A673 (cell line): ENCODE results near the gene LIN54. TPM values are rescaled to one million over a fixed set of nuclear protein-coding genes. Genes with fewer than 3 reads are reported as not detected.

Source experiments
- BruUV-seq: library from RNA; stranded (reverse); fragments of 400-500 nt; replicated peaks from 2 replicates; lab custom pipeline; 2021; lab: Mats Ljungman, UMichigan
- CTCF ChIA-PET: fragments of 300-600 bp; sonication (Branson Sonifier 250); formaldehyde crosslinking; loops from one replicate; lab custom pipeline; 2022; ENCODE audit warnings: antibody characterized with exemption; lab: Charles Lee
- POLR2A ChIA-PET: fragments of 300-600 bp; sonication (Branson Sonifier 250); formaldehyde crosslinking; loops from one replicate; lab custom pipeline; 2022; ENCODE audit warnings: antibody characterized with exemption; ENCODE audit not compliant: low non-redundant PET; lab: Charles Lee
- DNase-seq: peaks from one replicate; pipeline ENCODE4 v3.0.0-alpha.2; 2015; ENCODE audit warnings: low spot score
- H3K27ac ChIP-seq: fragments of 200-600 bp; sonication (generic); 2 replicates; pipeline ENCODE4 v1.5.1; 2016; ENCODE audit warnings: mixed run types, low read depth, mild to moderate bottlenecking, mixed read lengths, antibody characterized with exemption, low read length; ENCODE audit not compliant: poor library complexity, severe bottlenecking
- H3K27me3 ChIP-seq: fragments of 200-600 bp; sonication (generic); replicated peaks from 2 replicates; pipeline ENCODE4 v1.6.1; 2017; ENCODE audit warnings: mixed run types, low read depth, mild to moderate bottlenecking, mixed read lengths, antibody characterized with exemption, low read length; ENCODE audit not compliant: insufficient read depth, poor library complexity
- H3K36me3 ChIP-seq: fragments of 200-600 bp; sonication (generic); 2 replicates; pipeline ENCODE4 v1.6.1; 2016; ENCODE audit warnings: mixed run types, mild to moderate bottlenecking, mixed read lengths, antibody characterized with exemption, low read length; ENCODE audit not compliant: insufficient read depth, poor library complexity, severe bottlenecking
- H3K4me1 ChIP-seq: fragments of 200-600 bp; sonication (generic); 2 replicates; pipeline ENCODE4 v1.6.1; 2017; ENCODE audit warnings: mixed run types, mild to moderate bottlenecking, mixed read lengths, antibody characterized with exemption, low read length; ENCODE audit not compliant: insufficient read depth, poor library complexity, severe bottlenecking
- H3K4me3 ChIP-seq: fragments of 200-600 bp; sonication (generic); 2 replicates; pipeline ENCODE4 v1.5.1; 2016; ENCODE audit warnings: low read depth, mixed run types, mild to moderate bottlenecking, mixed read lengths, low read length; ENCODE audit not compliant: poor library complexity, severe bottlenecking
- H3K9me3 ChIP-seq: fragments of 200-600 bp; sonication (generic); 2 replicates; pipeline ENCODE4 v1.6.1; 2016; ENCODE audit warnings: mixed run types, low read depth, mild to moderate bottlenecking, mixed read lengths, antibody characterized with exemption, low read length; ENCODE audit not compliant: poor library complexity, severe bottlenecking
- CTCF ChIP-seq: fragments of 300-800, 200-600 bp; sonication (generic); conservative IDR thresholded peaks from 2 replicates; pipeline ENCODE4 v1.5.1; 2017; ENCODE audit warnings: low read depth, mild to moderate bottlenecking, antibody characterized with exemption, low read length, moderate library complexity, mixed read lengths
- EZH2 ChIP-seq: fragments of 200-600 bp; sonication (generic); IDR thresholded peaks from 2 replicates; pipeline ENCODE4 v1.6.1; 2017; ENCODE audit warnings: borderline replicate concordance, low read depth, mild to moderate bottlenecking, mixed read lengths, antibody characterized with exemption, low read length; ENCODE audit not compliant: poor library complexity, severe bottlenecking
- intact Hi-C: fragments of 100-400 bp; cut with micrococcal nuclease; formaldehyde crosslinking; loops from one replicate; pipeline ENCODE4 v1.10.0; 2022; ENCODE audit not compliant: unreplicated experiment
- total RNA-seq: library from RNA; stranded (reverse); gene quantifications from 2 replicates; pipeline ENCODE4 v1.2.3, GENCODE V29; 2021

Gene LIN54
- total RNA-seq, 1 experiment from 2014 or later, result 16.0 TPM

DNA sequence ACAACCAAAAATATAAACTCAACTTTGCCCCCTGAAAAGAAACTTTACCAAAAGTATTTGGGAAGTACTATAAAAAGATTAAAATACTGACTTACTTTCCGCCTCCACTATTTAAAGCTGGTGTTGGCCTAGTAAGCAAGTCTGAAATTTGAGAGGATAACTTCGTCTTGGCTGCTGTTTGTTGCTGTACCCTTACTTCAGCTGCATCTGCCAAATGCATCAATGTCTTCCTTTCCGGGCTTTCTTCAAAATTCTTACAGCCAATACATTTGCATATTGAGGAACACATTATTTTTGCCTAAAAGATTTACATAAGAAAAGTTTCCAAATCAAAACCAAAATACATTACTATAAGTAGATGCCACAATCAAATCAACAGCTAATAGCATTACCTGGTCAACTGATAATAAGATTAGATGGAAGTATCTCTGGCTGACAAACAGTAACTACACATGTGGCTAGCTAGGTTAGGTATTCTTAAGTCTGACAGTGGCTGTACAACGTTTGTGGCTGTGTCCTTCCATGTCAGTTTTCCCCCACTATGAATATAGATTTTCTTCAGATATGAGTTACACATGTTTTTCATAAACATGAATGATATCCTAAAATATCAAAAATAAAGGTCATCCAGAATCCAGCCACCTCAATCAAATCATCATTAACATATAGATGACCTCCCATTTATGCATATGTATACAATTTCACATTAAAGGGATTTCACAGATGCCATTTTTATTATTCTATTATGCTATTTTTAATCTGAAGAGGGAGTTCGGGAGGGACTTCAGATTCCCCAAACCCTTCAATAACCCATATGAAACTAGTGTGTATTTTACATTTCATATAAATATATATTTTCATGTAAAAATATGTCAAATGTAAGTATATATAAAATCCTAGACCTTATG lies 79.5 kb downstream of the LIN54 start:
- intact Hi-C loops, result no loop called here
- H3K27ac ChIP-seq, result no peak overlapping the region
- H3K27me3 ChIP-seq, result no peaks in the 10 kb centered on the region
- no peaks in the 10 kb centered on the region for H3K9me3 ChIP-seq
- BruUV-seq, result no TSS peak
- H3K4me1 ChIP-seq, result no peaks in the 10 kb centered on the region
- H3K36me3 ChIP-seq, result peaks cover 11% of the 10 kb centered on the region
- TF ChIP-seq CTCF, result no peak
- no peak for TF ChIP-seq EZH2
- POLR2A ChIA-PET, result no interaction called here
- CTCF ChIA-PET, result no interaction called here
- H3K4me3 ChIP-seq, result no peak overlapping the region
- DNase-seq, result no peak

DNA sequence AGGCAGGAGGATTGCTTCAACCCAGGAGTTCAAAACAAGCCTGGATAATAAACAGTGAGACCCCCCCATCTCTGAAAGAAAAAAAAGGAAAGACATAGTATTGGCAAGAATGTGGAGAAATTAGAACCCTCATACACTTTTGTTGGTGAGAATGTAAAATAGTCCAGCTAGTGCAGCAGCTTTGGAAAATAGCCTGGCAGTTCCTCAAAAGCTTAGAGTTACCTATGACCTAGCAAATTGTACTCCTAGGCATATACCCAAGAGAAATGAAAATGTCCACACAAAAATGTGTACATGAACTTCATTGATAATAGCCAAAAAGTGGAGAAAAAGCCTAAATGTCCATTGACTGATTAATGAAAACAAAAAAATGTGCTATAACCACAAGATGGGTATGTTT lies 88.8 kb downstream of the LIN54 start:
- Histone ChIP-seq H3K4me1 (no peaks in the 10 kb centered on the region), H3K4me3 (no peak overlapping the region), H3K9me3 (no peaks in the 10 kb centered on the region), H3K36me3 (no peaks in the 10 kb centered on the region), H3K27ac (no peak overlapping the region), H3K27me3 (no peaks in the 10 kb centered on the region)
- no TSS peak for BruUV-seq
- DNase-seq, result no peak
- ChIA-PET POLR2A (no interaction called here), CTCF (no interaction called here)
- no peak for TF ChIP-seq EZH2
- no peak for TF ChIP-seq CTCF
- intact Hi-C loops, result no loop called here

DNA sequence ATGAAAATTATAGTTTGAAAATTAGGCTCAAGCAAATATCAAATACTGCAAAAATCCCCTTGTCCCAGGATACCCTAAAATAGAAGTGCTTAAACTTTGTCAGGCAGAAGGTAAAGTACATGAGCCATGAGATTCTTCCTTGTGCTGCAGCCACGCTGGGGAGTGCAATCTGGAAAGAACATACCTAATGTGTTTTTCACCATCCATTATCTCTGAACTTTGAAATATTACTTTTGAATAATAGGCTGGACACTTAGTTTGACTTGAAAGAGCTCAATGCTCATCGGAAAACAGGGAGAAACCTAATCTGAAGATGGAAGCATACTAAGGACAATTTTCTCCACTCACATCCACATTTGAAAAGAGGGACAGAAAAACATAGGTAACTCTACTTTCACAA lies 91.2 kb downstream of the LIN54 start:
- no TSS peak for BruUV-seq
- intact Hi-C loops, result no loop called here

More for the DNA sequence above, 91.2 kb downstream of the LIN54 start:
- Histone ChIP-seq H3K27me3 (no peaks in the 10 kb centered on the region), H3K27ac (no peak overlapping the region), H3K9me3 (no peaks in the 10 kb centered on the region), H3K36me3 (no peaks in the 10 kb centered on the region), H3K4me3 (no peak overlapping the region), H3K4me1 (no peaks in the 10 kb centered on the region)
- no peak for DNase-seq
- ChIA-PET CTCF (no interaction called here), POLR2A (no interaction called here)
- TF ChIP-seq CTCF (no peak), EZH2 (no peak)
